ENCODE results near the gene KMT2E. TPM values are rescaled to one million over a fixed set of nuclear protein-coding genes. Genes with fewer than 3 reads are reported as not detected.
A peak's percentile ranks its signal among the peaks of the same experiment; 100 is the strongest.

Gene KMT2E
- polyA plus RNA-seq, 10 donors = 32.2 to 50.7 (median 41.5) TPM

GRCh38 chr7:105125745-105126144 is 111.7 kb downstream of the KMT2E start:
- DNase-seq = no peak

- DNase-seq = no peak
Measured at GRCh38 chr7:105126436-105126975, 112.5 kb downstream of the KMT2E start.

GRCh38 chr7:105127179-105127578 is 113.2 kb downstream of the KMT2E start:
- no peak for DNase-seq

- DNase-seq = no peak
Measured at GRCh38 chr7:105130048-105130447, 116.0 kb downstream of the KMT2E start.

- no peak for DNase-seq
Measured at GRCh38 chr7:105130580-105130979, 116.6 kb downstream of the KMT2E start.

- DNase-seq = no peak
Measured at GRCh38 chr7:105131033-105131656, 117.1 kb downstream of the KMT2E start.

GRCh38 chr7:105131890-105132289 is 117.9 kb downstream of the KMT2E start:
- DNase-seq = no peak

GRCh38 chr7:105132335-105132734 is 118.3 kb downstream of the KMT2E start:
- DNase-seq = no peak

- no peak for DNase-seq
Measured at GRCh38 chr7:105132835-105133234, 118.8 kb downstream of the KMT2E start.

- no peak for DNase-seq
Measured at GRCh38 chr7:105133358-105133757, 119.4 kb downstream of the KMT2E start.

GRCh38 chr7:105133986-105134655 is 120.1 kb downstream of the KMT2E start:
- no peak for DNase-seq

GRCh38 chr7:105136221-105136620 is 122.2 kb downstream of the KMT2E start:
- no peak for DNase-seq

- DNase-seq = no peak
Measured at GRCh38 chr7:105137898-105138297, 123.9 kb downstream of the KMT2E start.

GRCh38 chr7:105139381-105139780 is 125.4 kb downstream of the KMT2E start:
- no peak for DNase-seq

GRCh38 chr7:105141068-105141467 is 127.1 kb downstream of the KMT2E start:
- DNase-seq = peak; percentile 23 to 66 (median 38)

- no peak for DNase-seq
Measured at GRCh38 chr7:105149827-105150226, 135.8 kb downstream of the KMT2E start.

GRCh38 chr7:105151152-105151551 is 137.1 kb downstream of the KMT2E start:
- no peak for DNase-seq

- no peak for DNase-seq
Measured at GRCh38 chr7:105153531-105153930, 139.5 kb downstream of the KMT2E start.

- DNase-seq = no peak
Measured at GRCh38 chr7:105154084-105154483, 140.1 kb downstream of the KMT2E start.

- no peak for DNase-seq
Measured at GRCh38 chr7:105156731-105157130, 142.7 kb downstream of the KMT2E start.

- no peak for DNase-seq
Measured at GRCh38 chr7:105157278-105157677, 143.3 kb downstream of the KMT2E start.

GRCh38 chr7:105161366-105161765 is 147.4 kb downstream of the KMT2E start:
- DNase-seq = no peak

Data from muscle of back (tissue), 11 donors.